Amniotic stem cell (primary cell): ENCODE data around the gene OSGIN1.

Experiments used
- DNase-seq: peaks from one replicate; lab custom pipeline; 2025; lab: John Stamatoyannopoulos, UW

Gene OSGIN1, protein sequence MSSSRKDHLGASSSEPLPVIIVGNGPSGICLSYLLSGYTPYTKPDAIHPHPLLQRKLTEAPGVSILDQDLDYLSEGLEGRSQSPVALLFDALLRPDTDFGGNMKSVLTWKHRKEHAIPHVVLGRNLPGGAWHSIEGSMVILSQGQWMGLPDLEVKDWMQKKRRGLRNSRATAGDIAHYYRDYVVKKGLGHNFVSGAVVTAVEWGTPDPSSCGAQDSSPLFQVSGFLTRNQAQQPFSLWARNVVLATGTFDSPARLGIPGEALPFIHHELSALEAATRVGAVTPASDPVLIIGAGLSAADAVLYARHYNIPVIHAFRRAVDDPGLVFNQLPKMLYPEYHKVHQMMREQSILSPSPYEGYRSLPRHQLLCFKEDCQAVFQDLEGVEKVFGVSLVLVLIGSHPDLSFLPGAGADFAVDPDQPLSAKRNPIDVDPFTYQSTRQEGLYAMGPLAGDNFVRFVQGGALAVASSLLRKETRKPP

DNA sequence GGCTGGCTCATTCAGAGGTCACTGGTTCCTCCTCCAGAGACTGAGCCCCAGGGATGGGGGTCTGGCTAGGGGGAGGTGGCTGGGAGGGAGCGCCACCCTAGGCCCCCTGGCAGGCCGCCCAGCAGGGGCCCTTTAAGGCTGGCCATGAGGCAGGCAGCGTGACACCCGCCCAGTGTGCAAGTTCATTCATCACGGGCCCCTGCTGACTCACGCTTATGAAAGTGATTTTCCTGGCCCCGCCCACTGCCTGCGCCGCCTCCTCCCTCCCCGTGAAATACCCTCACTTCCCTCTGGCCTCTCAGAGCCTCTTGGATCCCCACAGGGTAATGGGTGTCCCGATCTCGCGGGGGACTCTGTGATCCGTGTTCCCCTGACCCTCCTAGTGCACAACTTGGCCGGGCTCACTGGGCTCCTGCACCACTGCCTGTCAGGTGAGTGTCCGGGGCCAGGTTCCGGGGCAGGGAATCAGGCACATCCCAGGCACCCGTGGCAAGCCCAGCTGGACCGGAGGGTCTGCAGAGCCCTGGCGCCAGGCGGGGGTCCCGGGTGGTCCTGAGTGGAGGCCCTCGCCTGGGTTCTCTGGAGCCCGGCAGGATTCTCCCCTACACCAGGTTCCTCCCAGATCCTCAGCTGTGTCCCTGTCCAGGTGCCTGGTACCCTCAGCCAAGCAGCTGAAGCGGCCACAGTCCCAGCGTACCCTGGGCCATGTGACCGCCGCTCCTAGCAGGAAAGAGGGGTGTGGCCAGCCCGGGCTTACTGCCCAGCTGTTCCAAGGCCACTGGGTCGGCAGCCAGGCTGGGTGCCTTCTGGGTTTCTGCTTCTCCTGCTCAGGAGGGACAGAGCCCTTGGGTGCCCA, at the start of gene OSGIN1:
Gene OSGIN1, plus strand, starts transcription at position 301 of the 856 bp plus-strand sequence. CDS start 4,432 bp downstream, outside the sequence.
- peak; percentile 92 for DNase-seq

DNA sequence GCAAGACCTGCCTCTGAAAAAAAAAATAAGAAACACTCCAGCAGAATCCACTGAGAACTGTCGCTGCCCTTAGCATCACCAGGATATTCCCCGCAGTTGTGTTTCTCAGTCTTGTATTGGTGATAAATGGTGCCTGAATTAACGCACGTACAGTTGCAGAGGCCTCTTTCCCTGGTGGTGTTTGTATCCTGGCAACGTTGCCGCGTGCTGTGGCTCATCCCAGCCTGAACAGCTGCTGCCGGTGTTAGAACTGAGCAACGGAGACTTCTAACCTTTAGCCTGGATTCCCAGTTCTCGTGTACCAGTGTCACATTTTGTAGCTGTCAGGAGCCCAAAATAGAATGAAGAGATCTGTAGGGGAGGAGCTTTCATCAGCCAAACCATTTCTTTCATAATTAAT, 49.3 kb upstream of the OSGIN1 start:
- DNase-seq = no peak

DNA sequence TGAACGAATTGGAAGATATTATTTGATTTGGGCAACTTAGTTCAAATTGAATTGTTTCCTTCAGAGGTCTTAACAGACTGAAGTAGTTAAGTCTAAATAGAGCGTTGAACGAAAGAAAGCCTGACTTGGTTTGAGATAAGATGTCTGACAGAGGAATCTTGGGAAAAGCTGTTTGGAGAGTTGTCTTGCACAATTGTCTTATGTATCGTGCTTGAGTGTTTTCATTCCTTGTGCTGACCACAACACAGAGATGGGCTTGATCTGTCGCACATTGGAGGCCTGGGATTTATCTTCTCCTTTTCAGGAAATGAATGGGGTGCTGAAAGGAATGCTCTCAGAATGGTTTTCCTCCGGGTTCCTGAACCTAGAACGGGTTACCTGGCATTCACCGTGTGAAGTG, 46.4 kb upstream of the OSGIN1 start:
- DNase-seq = no peak

DNA sequence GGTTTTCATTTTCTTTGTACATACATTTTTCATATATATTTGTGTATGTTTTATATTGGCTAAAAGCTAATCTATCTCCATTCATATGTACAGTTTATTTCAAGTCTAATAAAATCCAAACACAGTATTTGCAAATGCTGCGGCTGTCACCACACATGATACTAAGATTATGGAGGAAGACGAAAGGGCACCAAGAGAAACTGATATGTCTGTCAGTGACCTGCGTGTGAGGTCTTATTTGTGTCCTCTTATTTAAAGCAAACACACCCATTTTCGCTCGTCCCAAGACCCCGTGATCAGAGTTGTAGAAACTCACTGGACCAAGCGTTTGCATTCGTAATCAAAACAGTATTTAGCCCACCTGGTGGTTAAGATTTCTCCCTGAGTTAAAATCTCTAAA, 45.9 kb upstream of the OSGIN1 start:
- DNase-seq = no peak

DNA sequence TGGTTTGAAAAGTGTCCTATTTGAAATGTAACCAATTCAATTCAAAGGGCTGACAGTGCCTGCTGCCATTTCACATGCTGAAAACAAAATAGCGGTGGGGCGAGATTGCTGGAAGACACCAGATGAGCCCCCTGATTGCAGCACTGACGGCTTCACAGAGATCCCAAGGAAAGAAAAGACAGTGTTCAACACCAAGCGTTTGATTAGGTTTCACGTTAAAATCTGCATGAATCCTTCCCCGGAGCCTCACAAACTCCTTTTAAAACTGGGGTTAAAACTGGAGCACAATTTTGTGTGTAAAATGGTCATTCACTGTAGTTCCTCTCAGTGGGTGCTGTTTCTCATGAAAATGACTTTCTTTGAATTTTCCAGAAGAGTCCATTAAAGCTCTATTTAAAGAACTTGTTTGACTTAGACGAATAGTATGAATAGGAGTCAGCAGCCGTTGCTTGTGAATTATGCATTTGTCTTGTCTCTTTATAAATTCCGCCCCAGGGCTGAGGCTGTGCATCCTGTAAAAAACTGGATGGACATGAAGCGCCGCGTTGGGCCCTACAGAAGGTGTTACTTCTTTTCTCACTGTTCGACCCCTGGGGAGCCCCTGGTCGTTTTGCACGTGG, 45.3 kb upstream of the OSGIN1 start:
- no peak for DNase-seq

DNA sequence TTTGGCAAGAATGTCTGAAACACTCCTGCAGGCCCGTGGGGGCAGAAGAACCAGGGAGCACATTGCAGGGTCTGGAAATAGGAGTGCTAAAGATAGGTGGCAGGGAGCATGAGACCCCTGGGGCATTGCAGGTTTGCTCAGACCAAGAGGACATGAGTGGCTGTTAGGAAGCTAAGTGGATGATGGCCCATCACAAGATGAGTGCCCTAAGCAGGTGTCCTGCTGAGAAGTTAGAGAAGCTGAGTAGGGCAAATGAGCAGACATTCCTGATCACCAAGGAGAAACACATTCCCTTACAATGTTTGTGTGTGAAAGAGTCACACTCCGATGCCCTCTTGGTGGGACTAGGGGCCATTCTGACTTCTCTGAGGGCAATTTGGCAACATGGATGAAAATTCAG, 44.2 kb upstream of the OSGIN1 start:
- DNase-seq = no peak

DNA sequence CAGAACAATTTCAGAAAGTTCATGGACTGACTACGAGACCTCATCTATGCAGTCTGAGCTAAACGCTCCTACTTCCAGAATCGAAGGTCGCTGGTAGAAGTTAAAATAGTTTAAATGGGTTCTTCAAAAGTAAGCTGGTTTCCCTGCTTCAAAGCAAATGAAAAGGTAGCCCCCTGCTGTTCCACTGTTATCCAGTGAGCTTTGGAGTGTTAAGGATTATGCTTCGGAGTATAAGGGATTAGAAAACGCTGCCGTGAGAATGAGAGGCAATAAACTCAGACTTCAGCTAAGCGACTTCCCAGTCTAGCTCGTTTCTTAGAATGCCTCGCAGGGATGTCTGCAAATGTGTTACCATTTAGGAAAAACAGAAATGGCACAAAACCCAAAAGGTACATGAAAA, 41.8 kb upstream of the OSGIN1 start:
- no peak for DNase-seq

DNA sequence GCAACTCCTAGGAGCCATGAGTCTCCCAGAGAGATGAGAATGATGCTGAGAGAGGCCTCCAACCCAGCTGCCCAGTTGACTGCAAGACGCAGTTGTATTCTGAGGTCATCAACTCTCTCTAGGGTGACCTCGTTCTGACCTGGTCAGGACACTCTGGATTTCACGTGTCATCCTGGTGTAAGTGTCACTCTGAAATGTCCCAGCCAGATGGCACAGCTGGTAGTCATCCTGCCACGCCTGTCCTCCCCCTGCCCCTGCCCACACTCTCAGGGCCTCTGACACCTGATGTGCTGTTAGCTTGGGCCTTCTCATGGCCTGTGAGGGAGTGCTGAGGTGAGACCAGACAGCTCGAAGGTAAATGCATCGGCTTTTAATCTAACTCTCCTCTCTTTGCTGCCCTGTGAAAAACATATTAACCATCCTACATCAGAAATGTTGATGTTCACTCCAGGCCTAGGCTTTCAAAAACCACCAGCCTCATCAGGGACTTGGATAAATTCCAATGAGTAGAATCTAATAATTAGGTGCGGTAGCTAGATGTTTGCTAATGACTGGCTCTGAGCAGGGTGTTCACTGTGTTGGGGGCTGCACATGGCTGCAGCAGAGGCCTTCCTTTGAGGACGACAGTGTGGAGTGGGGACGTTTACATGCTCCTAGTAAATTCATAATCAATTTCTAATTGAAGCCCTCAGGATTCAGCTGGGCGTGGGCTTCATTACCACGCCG, 40.4 kb upstream of the OSGIN1 start:
- DNase-seq = no peak

DNA sequence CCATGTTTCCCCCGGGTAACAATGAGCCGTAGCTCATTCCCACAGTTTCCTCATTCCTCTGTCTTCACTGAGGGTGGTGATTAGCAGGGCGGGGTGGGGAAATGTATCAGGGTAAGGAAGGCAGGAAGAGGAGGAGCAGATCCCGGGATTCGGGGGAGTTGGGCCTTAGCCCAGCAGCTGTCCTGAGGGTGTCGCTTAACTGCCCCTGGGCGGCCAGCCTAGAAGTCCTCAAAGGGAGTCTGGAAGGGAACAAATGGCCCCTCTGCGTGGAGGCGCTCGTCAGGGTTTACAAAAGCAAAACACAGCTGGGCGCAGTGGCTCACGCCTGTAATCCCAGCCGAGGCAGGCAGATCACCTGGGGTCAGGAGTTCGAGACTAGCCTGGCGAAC, 39.8 kb upstream of the OSGIN1 start:
- DNase-seq = no peak

DNA sequence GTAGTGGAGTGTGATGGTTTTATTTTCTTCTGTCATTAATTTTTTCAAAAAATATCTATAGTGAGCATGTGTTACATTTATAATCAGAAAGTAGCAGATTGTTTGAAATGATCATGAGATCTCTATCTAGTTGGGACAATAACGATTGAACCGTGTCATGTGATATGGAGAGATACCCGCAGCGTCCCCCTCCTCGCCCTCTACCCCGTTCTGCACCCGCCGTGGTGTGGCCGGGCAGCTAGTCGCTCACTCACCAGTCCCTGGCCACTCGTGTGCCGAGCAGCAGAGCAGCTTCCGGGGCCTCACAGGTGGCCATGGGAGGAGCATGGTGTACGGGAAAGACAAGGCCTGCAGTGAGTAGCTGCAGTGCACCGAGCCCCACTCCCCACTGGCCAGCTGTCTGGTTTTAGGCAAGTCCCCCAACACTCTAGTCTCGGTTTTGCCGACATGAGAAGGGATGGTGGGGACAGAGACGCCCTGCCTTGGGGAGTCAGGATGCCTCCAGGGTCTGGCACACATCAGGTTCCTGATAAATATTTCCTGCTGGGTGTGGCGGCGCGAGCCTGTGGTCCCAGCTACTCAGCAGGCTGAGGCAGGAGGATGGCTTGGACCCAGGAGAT, 38.8 kb upstream of the OSGIN1 start:
- DNase-seq = no peak

DNA sequence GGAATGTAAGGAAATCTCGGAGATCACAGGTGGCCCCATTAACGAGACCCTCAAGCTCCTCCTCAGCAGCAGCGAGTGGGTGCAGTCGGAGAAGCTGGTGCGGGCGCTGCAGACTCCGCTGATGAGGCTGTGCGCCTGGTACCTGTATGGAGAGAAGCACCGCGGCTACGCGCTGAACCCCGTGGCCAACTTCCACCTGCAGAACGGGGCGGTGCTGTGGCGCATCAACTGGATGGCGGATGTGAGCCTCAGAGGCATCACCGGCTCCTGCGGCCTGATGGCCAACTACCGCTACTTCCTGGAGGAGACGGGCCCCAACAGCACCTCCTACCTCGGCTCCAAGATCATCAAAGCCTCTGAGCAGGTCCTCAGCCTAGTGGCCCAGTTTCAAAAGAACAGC, 38.0 kb upstream of the OSGIN1 start:
- DNase-seq = no peak

DNA sequence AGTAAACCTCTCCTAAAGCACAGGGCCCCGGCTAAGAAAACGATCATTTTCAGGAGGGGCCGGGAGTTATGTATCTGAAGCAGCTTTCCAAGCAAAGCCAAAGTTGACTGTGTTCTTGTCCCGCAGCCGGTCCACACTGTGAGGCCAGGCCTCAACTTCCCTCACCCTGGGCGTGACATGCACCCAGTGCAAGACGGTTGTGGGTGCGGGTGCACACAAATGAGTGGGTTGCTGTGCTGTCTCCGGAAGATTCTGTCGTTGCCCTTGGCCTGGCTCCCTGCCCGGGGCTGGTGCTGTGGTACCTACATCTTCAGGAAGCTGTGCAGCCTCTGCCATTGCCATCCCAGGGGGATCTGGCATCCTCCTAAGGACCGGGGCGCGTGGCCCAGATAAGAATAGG, 37.5 kb upstream of the OSGIN1 start:
- DNase-seq = no peak

DNA sequence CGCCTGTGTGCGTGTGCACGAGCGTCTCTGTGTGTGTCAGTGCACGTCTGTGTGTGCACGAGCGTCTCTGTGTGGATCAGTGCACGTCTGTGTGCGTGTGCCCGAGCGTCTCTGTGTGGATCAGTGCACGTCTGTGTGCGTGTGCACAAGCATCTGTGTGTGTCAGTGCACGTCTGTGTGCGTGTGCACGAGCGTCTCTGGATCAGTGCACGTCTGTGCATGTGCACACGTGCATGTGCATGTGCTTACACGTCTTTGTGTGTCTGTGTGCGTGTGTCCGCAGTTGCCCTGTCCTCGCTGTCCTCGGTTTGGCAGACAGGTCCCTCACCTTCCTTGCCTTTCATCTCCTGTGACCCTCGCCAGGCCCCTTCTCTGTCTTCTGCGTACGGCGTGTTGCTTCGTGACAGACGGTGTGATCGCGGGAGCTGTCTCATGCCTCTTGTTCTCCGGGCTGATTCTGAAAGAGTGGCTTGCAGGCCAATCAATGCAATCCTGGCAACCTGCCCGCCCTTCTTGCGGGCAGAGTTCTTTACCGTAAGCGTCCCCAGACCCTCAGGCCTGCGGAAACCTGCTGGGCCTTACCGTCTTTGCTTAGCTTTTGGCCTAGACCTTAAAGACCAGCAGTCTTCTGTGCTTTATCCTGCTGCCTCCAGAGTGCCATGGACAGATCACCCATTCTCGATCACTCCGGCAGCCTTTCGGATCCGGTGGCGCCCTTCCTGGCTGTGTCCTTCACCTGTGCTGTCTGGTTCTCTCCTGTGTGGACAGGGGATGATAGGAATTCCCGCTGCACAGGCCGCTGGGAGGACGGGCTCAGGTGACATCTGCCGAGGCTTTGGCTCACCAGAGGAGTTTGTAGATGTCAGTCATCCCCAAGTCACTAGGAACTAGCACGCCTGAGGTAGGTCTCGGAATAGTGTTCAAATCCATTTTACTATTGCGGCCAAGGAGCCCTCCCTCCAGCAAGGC, 35.6 kb upstream of the OSGIN1 start:
- no peak for DNase-seq

DNA sequence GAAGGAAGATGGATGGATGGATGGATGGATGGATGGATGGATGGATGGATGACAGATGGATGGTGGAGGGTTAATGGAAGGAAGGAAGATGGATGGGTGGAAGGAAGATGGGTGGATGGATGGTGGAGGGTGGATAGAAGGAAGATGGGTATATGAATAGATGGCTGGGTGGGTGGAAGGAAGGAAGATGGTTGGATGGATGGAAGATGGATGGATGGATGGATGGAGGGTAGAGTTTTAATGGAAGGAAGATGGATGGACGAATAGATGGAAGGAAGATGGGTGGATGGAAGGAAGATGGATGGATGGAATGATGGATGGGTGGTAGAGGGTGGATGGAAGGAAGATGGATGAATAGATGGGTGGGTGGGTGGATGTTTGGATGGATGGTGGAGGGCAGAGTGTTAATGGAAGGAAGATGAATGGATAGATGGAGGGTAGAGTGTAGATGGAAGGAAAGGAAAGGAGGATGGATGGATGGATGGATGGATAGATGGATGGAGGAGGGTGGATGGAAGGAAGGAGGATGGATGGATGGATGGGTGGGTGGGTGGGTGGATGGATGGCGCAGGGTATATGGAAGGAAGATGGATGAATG, 32.0 kb upstream of the OSGIN1 start:
- no peak for DNase-seq

DNA sequence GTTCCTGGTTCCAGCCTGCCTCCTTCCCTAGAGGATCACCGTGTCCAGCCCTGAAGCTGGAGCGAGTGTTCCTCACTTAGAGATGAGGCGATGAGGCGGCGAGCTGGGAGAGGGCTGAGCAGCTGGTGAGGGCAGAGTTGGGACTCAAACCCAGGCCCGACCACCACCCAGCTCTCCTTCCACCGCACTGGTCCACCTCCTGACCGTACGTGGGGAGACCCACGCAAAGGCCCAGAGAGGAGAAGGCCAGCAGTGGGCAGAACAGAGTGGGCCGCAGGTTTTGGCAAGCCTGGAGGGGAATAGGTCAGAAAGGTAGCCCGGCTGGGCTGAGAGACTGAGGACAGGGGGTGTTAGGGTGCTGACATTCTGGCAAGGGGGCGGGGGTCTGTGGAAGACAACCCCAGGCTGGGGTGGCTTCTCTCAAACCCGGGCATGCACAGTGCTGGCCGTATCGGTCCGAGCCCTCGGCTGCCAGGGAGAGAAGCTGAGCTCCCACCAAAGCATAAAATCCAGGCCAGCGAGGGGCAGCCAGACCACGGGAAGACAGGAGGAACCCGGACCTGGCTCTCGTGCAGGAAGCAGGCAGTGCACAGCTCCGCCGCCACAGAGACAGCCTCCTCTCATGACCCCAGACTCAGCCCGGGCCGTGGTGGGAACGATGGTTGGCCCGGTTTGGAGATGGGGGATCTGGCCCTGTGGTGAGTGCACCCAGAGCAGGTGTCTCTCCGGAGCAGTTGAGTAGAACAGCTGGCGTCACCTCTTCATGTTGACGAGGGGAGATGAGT, 29.3 kb upstream of the OSGIN1 start:
- DNase-seq = no peak

DNA sequence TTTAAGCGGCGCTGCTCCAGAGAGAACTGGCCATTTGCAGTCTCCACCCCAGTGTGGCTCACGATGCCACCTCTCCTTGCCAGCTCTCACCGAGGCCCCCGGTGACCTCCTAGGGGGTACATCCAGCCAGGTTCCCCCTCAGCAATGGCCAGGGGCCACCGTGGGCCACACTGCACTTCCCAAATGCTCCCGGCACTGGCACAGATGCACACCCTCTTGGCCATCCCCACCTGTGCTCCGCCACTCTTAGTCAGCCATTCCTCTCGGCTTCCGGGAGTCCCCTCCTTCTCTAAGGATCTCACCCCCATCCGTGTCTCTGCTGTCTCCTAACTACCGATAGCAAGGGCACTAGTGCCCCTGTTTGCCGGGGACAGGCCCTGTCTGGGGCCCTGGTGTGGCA, 28.4 kb upstream of the OSGIN1 start:
- DNase-seq = no peak

DNA sequence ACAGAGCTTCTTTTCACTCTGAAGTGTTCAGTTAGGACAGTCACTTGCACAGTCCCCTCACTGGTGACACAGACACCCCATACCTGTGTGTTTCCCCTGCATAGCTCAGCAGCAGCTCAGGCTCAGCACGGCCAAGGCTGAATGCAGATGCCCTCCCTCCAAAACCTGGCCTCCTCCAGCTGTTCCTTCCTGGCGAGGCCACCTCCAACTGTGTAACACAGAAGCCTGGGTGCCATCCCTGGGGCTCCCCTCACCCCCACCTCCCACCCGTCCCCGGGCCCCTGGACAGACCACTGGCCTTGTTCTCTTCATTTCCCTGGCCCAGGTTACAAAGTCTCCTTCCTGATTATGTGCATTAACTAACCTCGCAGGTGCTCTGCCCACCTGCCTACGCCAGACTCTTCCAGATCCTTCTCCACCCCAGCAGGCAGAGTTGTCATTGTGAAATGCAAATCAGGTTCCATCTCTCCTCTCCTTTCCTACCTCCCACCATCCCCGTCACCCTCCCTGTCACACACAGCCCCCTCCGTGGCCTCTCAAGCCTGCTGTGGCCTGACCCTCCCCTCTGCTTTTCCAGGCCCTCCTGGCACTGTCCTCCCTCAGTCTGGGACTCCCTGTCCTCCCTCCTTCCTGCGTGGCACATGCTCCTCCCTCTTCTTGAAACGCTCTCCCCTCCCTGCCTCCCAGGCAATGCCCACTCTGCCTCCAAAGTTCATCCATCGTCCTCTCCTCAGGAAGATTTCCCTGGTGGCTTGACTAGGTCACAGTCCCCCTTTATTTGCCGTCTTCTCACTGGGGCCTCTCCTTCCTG, 27.7 kb upstream of the OSGIN1 start:
- no peak for DNase-seq
